Measurements from ENCODE around the gene CRK. TPM values are rescaled to one million over a fixed set of nuclear protein-coding genes. Genes with fewer than 3 reads are reported as not detected.

The CRK gene
- polyA plus RNA-seq, 3 donors: 22.3 to 28.0 (median 26.5) TPM

DNA sequence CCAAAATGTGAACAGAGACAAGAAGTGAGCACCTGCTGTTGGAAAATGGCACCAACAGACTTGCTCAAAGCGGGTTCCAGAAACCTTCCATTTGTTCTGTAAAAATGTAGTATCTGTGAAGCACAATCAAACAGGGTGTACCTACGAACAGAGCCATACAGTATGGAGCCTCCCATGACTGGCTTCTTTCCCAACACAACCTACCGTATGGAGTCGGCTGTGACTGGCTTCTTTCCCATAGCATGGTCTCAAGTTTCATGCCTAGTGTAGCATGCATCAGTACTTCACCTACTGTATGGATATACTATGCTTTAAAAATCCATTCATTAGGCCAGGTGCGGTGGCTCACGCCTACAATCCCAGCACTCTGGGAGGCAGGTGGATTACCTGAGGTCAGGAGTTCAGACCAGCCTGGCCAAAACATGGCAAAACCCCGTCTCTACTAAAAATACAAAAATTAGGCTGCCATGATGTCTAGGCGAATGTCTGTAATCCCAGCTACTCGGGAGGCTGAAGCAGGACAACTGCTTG, 82.3 kb downstream of the CRK start:
- TF ChIP-seq, protein P1, sequence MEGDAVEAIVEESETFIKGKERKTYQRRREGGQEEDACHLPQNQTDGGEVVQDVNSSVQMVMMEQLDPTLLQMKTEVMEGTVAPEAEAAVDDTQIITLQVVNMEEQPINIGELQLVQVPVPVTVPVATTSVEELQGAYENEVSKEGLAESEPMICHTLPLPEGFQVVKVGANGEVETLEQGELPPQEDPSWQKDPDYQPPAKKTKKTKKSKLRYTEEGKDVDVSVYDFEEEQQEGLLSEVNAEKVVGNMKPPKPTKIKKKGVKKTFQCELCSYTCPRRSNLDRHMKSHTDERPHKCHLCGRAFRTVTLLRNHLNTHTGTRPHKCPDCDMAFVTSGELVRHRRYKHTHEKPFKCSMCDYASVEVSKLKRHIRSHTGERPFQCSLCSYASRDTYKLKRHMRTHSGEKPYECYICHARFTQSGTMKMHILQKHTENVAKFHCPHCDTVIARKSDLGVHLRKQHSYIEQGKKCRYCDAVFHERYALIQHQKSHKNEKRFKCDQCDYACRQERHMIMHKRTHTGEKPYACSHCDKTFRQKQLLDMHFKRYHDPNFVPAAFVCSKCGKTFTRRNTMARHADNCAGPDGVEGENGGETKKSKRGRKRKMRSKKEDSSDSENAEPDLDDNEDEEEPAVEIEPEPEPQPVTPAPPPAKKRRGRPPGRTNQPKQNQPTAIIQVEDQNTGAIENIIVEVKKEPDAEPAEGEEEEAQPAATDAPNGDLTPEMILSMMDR (IDR thresholded peaks at IDR 0.05): no peak
- Mint-ChIP-seq H3K27me3 (ENCODE audit: low read depth in 3 of 3) (no peaks in the 10 kb centered on the region), H3K9me3 (no peaks in the 10 kb centered on the region), H3K4me3 (no peak overlapping the region), H3K4me1 (peaks cover 38% of the 10 kb centered on the region), H3K27ac (peak overlapping the region in 2 of 7 donors; percentile 13 to 61), H3K36me3 (peaks cover 12 to 29% of the 10 kb centered on the region in 2 donors)
- no peak for DNase-seq
- Histone ChIP-seq H3K9me3 (replicated peaks in 1 of 2; ENCODE audit: control insufficient read depth in 1 of 2, insufficient read depth in 1 of 2, low read length in 2 of 2) (no peaks in the 10 kb centered on the region), H3K4me3 (replicated peaks in 1 of 3; ENCODE audit: low read depth in 2 of 3, low read length in 3 of 3) (no peak overlapping the region), H4K20me1 (ENCODE audit: insufficient read depth, low read length) (peaks cover 100% of the 10 kb centered on the region), H3K27me3 (ENCODE audit: control insufficient read depth in 2 of 2, insufficient read depth in 2 of 2, low read length in 2 of 2) (no peaks in the 10 kb centered on the region), H3K79me2 (ENCODE audit: insufficient read depth, low read length) (peaks cover 100% of the 10 kb centered on the region), H3K4me2 (replicated peaks; ENCODE audit: extremely low read depth, low read length, poor library complexity, severe bottlenecking) (no peak overlapping the region), H3K4me1 (ENCODE audit: control insufficient read depth in 1 of 2, insufficient read depth in 2 of 2, low read length in 2 of 2) (no peaks in the 10 kb centered on the region), H3K36me3 (replicated peaks in 1 of 2; ENCODE audit: control insufficient read depth in 1 of 2, insufficient read depth in 2 of 2, low read length in 2 of 2) (peaks cover 7 to 40% of the 10 kb centered on the region in 2 donors), H3K27ac (ENCODE audit: low read depth in 1 of 2, low read length in 2 of 2) (peak overlapping the region in 1 of 2 donors; percentile 3), H2AFZ (ENCODE audit: insufficient read depth, low read depth, low read length, poor library complexity, severe bottlenecking) (no peak overlapping the region), H3K9ac (ENCODE audit: insufficient read depth, low read length, poor library complexity, severe bottlenecking) (no peak overlapping the region)
- intact Hi-C loops (cut with micrococcal nuclease): no loop called here
- 91% methylated on average over 5 of the region's 9 CpGs for WGBS (ENCODE audit: insufficient coverage)

DNA sequence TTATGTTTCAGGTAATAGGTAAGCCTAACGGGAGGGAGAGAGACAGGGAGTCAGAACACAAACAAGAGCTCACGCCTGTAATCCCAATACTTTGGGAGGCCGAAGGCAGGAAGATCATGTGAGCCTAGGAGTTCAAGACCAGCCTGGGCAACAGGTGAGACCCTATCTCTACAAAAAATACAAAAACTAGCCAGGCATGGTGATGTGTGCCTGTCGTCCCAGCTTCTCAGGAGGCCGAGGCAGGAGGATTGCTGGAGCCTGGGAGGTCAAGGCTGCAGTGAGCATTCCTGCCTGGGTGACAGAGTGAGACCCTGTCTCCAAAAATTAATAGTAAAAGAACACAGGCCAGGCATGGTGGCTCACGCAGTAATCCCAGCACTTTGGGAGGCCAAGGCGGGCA, 83.4 kb downstream of the CRK start:
- Mint-ChIP-seq H3K4me3 (no peak overlapping the region), H3K4me1 (peaks cover 38% of the 10 kb centered on the region), H3K27me3 (ENCODE audit: low read depth in 3 of 3) (no peaks in the 10 kb centered on the region), H3K9me3 (no peaks in the 10 kb centered on the region), H3K27ac (peak overlapping the region in 1 of 7 donors; percentile 35), H3K36me3 (peaks cover 8 to 24% of the 10 kb centered on the region in 2 donors)
- Histone ChIP-seq H3K27me3 (ENCODE audit: control insufficient read depth in 2 of 2, insufficient read depth in 2 of 2, low read length in 2 of 2) (no peaks in the 10 kb centered on the region), H3K9me3 (replicated peaks in 1 of 2; ENCODE audit: control insufficient read depth in 1 of 2, insufficient read depth in 1 of 2, low read length in 2 of 2) (no peaks in the 10 kb centered on the region), H3K79me2 (ENCODE audit: insufficient read depth, low read length) (peaks cover 100% of the 10 kb centered on the region), H2AFZ (ENCODE audit: insufficient read depth, low read depth, low read length, poor library complexity, severe bottlenecking) (no peak overlapping the region), H3K27ac (ENCODE audit: low read depth in 1 of 2, low read length in 2 of 2) (no peak overlapping the region), H4K20me1 (ENCODE audit: insufficient read depth, low read length) (peaks cover 100% of the 10 kb centered on the region), H3K4me2 (replicated peaks; ENCODE audit: extremely low read depth, low read length, poor library complexity, severe bottlenecking) (no peak overlapping the region), H3K4me1 (ENCODE audit: control insufficient read depth in 1 of 2, insufficient read depth in 2 of 2, low read length in 2 of 2) (no peaks in the 10 kb centered on the region), H3K36me3 (replicated peaks in 1 of 2; ENCODE audit: control insufficient read depth in 1 of 2, insufficient read depth in 2 of 2, low read length in 2 of 2) (peaks cover 7 to 29% of the 10 kb centered on the region in 2 donors), H3K4me3 (replicated peaks in 1 of 3; ENCODE audit: low read depth in 2 of 3, low read length in 3 of 3) (no peak overlapping the region), H3K9ac (ENCODE audit: insufficient read depth, low read length, poor library complexity, severe bottlenecking) (no peak overlapping the region)
- TF ChIP-seq, protein P1 (IDR thresholded peaks at IDR 0.05): no peak
- intact Hi-C loops (cut with micrococcal nuclease): no loop called here
- WGBS (ENCODE audit: insufficient coverage): 92% methylated on average over 3 of the region's 7 CpGs
- no peak for DNase-seq
